KOPT-K1 (cell line): ENCODE data around the gene FTH1.

ENCODE experiments used
- H3K27ac ChIP-seq: fragments of 200-600 bp; sonication (generic); 2 replicates; pipeline ENCODE4 v1.5.1; 2016; ENCODE audit warnings: antibody characterized with exemption, mild to moderate bottlenecking, low read depth, low read length; ENCODE audit not compliant: poor library complexity, severe bottlenecking
- H3K36me3 ChIP-seq: fragments of 200-600 bp; sonication (generic); 2 replicates; pipeline ENCODE4 v1.5.1; 2017; ENCODE audit warnings: antibody characterized with exemption, mild to moderate bottlenecking, low read length, moderate library complexity; ENCODE audit not compliant: insufficient read depth
- H3K9me3 ChIP-seq: fragments of 200-600 bp; sonication (generic); 2 replicates; pipeline ENCODE4 v1.5.1; 2017; ENCODE audit warnings: antibody characterized with exemption, low read length, mild to moderate bottlenecking; ENCODE audit not compliant: insufficient read depth, poor library complexity, severe bottlenecking

Gene FTH1

DNA sequence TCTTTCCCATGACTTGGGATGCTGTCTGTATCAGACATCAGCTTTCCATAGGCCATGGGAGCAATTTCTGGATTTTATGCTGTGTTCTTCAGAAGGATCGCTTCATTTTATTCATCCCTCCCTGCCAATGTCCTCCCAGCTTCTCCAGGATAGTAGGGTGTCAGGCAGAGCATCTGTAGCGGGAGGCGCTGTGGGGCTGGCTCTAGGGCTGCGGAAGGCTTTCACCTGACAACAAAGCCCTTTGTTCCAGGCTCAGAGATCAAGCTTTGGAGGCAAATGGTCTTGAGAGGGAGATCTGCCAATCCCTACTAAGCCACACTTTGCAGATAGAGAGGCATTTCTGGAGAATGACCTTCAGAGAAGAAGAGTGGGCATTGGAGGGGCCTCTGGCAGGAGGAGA lies 29.5 kb upstream of the FTH1 start:
- no peaks in the 10 kb centered on the region for H3K36me3 ChIP-seq
- H3K27ac ChIP-seq, result no peak overlapping the region
- H3K9me3 ChIP-seq, result peaks cover 7% of the 10 kb centered on the region

- Histone ChIP-seq H3K27ac (no peak overlapping the region), H3K9me3 (peaks cover 7% of the 10 kb centered on the region), H3K36me3 (no peaks in the 10 kb centered on the region)
Observed at GRCh38 chr11:61994981-61995380, 27.5 kb upstream of the FTH1 start.

GRCh38 chr11:61985869-61986268 lies 18.4 kb upstream of the FTH1 start:
- Histone ChIP-seq H3K27ac (no peak overlapping the region), H3K36me3 (no peaks in the 10 kb centered on the region), H3K9me3 (peaks cover 19% of the 10 kb centered on the region)

GRCh38 chr11:61983419-61983818 lies 16.0 kb upstream of the FTH1 start:
- H3K36me3 ChIP-seq, result no peaks in the 10 kb centered on the region
- no peak overlapping the region for H3K27ac ChIP-seq
- peaks cover 14% of the 10 kb centered on the region for H3K9me3 ChIP-seq

DNA sequence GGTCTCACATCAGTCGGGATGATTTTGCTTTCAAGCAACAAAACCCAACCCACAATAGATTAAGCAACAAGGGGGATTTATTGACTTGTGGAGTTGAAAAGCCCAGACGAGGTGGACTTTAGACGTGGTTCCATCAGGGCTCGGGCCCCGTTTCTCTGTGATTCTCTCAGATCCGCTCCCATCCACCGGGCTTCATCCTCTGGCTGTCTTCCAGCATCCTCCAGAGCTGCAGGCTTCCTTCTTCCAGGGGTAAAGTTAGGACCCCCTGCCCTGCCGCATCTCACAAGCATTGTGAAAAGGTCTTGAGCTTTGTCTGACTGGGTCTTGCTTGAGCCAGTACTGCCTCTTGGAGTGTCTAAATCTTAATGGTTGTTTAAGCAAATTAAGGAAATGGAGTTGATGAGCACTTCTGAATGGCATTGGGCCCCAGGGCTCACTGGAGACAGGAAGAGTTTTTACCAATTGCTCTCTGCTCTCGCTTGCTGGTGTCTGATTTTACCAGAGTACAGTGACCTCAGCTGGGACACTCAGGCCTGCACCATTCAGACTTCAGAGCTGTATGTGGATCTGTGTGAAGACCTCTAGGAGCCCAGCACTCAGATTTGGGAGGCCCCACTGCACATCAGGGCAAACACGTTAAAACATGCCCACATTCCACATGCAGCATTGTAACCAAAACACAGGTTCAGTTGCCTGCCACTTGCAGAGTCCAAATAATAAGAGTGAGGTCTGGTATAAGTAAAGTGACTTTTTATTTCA lies 13.5 kb upstream of the FTH1 start:
- H3K36me3 ChIP-seq, result no peaks in the 10 kb centered on the region
- no peak overlapping the region for H3K27ac ChIP-seq
- H3K9me3 ChIP-seq, result no peaks in the 10 kb centered on the region

DNA sequence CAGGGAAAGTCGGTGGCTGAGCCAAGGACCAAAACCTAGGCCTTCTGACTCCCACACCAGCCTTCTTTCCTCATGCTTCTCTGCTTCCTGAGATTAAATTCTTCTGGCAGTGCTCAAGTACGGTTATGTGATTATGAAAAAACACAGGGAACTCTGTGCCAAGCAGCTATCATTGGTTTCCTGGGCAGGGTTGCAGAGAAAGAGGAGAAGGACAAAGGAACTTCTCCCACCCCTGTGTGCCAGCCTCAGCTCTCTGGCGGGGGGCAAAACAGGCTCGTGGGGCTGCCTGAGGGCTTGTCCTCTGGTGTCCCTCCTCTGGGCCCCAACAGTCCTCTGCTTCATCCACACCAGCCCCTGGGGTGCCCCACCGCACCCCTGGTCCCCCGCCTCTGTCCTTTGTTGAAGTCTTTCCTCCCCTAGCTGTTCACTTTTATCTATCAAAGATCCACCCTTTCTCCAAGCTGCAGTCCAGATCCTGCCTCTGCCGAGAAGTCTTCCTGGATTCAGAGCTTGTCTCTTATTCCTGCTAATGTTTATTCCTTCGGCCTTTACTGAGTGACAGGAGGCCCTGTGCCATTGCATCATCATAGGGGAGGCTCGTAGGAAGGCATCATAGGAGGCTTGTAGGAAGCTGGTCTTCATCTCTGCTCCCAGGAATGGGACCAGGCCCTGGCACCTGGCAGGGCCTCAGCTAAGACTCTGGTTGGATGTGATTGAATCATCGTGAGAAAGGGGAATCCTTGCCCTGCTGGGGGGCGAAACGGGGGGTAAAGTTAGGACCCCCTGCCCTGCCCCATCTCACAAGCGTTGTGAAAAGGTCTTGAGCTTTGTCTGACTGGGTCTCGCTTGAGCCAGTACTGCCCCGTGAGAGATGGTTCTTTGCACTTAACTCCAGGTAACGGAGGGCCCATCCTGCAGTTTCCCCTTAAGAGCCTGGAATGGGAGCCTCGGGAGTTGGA lies 11.5 kb upstream of the FTH1 start:
- Histone ChIP-seq H3K27ac (no peak overlapping the region), H3K9me3 (no peaks in the 10 kb centered on the region)

GRCh38 chr11:61976813-61977475 lies 9.5 kb upstream of the FTH1 start:
- Histone ChIP-seq H3K9me3 (no peaks in the 10 kb centered on the region), H3K27ac (no peak overlapping the region), H3K36me3 (no peaks in the 10 kb centered on the region)

More for the DNA sequence above, 11.5 kb upstream of the FTH1 start:
- H3K36me3 ChIP-seq, result no peaks in the 10 kb centered on the region

DNA sequence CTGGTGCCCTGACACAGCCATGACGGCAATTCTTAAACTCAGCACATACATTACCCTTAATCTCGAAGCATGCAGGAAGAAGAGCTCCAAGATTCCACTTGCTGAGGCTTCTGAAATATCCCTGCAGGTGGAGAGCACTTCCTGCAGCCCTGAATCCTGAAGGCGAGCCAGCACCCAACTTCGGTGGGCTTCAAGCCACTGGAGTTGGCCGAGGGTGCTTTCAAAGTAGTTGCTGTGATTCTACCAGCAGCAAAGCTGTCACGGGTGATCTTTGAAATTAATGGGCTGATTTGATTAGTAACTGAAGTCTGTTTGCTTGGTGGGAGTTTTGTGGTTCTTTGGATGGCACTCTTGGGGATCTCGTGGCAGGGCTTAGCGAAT lies 9.0 kb upstream of the FTH1 start:
- Histone ChIP-seq H3K9me3 (no peaks in the 10 kb centered on the region), H3K36me3 (no peaks in the 10 kb centered on the region), H3K27ac (no peak overlapping the region)

GRCh38 chr11:61975638-61976419 lies 8.4 kb upstream of the FTH1 start:
- Histone ChIP-seq H3K9me3 (no peaks in the 10 kb centered on the region), H3K36me3 (no peaks in the 10 kb centered on the region), H3K27ac (no peak overlapping the region)

DNA sequence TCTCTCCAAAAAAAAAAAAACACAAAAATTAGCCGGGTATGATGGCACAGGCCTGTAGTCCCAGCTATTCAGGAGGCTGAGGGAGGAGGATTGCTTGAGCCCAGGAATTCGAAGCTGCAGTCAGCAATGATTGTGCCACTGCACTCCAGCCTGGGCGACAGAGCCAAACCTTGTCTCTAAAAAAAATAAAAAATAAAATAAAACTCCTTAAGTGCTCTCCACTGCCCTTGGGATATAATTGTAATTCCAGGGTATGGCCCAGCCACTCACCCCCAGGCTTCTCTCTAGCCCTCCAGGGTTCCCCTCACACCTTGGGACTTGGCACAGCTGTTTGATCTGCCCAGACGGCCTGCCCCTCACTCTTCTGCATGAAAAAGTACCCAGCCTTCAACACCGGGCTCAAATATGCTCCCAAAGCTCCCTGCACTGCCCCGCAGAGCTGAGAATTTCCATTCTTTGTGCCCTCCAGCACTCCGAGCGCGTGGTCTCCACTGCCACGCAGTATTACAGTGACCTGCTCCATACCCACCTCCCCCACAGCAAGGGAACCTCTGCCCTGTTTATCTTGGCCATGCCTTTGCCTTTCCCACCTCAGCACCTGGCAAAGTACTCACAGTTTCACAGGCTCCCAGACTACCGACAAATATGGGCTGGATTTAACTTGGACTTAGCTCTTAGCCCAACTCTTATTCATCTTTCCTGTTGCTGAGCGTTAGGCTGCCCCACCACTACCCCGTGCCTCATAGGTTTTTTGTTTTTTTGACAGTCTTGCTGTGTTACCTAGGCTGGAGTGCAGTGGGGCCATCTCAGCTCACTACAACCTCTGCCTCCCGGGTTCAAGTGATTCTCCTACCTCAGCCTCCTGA lies 7.6 kb upstream of the FTH1 start:
- no peaks in the 10 kb centered on the region for H3K9me3 ChIP-seq
- H3K36me3 ChIP-seq, result no peaks in the 10 kb centered on the region
- no peak overlapping the region for H3K27ac ChIP-seq

DNA sequence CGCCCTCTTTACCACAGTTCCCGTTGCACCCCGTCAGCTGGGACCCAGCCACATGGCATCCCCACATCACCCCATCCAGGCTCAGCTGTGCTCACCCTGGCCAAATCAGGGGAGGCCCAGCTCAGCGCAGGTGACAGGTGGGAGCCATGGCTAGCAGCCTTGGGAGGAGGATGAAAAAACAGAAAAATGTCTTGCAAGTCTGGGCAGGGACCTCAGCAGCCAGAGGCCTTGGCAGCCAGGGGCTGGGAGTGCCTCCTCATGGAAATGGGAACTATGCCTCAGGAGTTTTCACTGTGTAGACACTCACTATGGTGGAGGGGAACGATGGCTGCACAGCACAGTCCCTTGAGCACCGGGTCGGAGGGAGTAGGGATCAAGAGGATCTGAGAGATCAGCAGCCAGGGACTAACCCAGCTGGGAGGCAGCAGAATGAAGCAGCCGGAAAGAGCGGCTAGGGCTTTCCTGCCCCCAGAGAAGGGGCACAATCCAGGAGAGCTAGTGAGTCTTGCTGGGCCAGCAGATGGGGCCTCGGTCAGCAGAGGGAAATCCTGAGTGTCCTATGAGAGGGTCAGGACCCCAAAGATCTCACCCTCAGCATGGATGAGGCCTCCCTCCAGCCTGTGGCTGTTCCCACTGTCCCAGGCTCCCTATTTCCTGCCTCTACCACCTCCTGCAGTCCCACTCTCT lies 6.2 kb upstream of the FTH1 start:
- H3K27ac ChIP-seq, result peak overlapping the region; percentile 42
- H3K36me3 ChIP-seq, result no peaks in the 10 kb centered on the region
- no peaks in the 10 kb centered on the region for H3K9me3 ChIP-seq

DNA sequence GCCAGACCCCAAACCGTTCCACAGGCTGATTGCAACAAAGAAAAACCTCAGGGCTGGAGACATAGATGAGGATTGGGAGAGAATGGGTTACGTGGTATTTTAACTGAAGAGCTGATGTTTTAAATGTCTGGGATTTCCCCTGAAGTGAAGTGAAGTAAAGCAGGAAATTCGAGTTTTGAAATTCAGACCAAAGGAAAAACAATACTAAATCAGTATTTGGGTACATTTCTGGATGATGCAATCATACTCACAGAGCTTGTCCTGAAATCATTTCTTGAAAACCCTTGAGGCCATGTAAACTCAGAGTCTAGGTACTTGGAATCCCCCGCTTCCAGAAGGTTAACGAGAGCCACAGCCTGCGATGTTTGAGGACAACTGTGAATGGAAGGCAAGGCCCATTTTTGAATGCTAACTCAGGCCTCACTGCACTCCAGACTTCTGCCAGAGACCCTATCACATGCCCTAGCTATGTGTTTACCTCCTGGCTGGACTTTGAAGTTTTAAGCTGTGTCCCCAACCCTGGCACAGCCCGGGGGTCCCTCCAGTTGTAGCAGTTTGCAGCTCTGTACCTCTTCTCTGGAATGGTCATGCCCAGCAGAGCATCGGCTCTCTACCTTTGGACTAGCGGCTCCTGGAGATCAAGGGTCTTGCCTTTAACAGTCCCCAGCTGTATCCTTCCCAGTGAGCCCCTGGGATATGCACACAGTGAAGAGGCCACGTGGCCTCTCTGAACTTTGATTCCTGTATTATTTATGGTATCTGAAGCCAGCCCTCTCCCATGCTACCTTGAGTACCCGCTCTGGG lies 5.4 kb upstream of the FTH1 start:
- H3K27ac ChIP-seq, result peak overlapping the region; percentile 42
- H3K9me3 ChIP-seq, result no peaks in the 10 kb centered on the region
- no peaks in the 10 kb centered on the region for H3K36me3 ChIP-seq
